COLO829 (cell line): ENCODE results near the gene PJA1.

Experiments
- DNase-seq: peaks from one replicate; pipeline ENCODE4 v3.0.0; 2012; ENCODE audit warnings: low spot score

PJA1 gene

DNA sequence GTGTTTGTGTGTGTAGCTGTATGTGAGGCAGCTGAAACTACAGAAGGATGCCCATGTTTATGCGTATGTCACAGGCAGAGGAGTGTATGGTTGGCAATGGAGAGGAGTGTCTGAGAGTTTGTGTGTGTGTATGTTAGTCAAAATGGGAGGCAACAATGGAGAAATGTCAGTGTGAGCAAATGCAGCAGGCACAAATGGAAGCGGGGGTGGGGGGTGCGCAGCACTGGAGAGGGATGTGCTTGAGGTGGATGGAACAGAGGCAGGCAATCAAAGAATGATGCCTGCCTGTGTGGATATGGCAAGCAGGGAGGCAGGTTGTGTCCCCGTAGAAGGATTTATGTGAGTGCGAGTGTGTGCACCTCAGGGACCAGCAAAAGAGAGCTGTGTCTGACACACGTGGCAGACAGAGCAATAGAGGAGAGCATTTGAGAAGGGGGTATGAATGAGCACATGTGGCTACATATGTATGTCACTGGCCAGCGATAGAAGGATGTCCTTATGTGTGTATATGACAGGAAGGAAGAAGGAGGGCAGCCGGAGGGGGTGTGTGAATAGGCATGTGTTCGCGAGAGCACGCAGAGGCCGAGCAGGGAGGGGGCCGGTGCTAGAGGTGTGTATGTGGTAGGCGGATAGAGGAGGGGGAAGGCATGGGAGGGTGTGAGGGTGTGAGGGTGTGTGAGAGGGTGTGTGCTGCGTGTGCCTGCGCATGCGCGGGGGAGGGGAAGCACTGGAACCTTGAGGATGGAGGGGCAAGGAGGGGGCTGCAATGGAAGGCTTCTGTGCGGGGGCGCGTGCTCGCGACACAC is 1.1 kb downstream of the PJA1 start:
- DNase-seq, result peak; percentile 14

DNA sequence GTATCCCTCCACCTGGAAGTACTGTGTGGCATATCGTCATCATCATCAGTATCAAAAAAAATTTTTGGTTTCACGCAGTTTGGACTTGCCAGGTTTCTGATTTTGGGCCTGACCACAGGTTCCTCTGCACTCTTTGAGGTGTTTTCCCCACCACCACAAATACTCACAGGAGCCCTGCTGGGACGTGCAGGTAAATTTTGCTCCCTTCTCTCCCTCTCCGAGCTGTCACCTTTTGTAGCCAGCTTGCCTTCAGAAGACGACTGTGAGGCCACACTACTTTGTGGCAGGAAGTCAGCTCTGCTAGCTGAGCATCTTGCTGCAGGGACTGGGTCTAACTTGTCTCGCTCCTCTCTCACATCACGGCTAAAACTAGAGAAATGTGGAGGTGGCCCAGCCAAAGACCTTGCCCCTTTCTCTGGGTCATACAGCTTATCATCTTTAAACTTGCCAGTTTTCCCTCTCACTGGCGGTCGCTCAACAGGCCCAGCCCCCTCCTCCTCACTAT is 2.8 kb downstream of the PJA1 start:
- no peak for DNase-seq

DNA sequence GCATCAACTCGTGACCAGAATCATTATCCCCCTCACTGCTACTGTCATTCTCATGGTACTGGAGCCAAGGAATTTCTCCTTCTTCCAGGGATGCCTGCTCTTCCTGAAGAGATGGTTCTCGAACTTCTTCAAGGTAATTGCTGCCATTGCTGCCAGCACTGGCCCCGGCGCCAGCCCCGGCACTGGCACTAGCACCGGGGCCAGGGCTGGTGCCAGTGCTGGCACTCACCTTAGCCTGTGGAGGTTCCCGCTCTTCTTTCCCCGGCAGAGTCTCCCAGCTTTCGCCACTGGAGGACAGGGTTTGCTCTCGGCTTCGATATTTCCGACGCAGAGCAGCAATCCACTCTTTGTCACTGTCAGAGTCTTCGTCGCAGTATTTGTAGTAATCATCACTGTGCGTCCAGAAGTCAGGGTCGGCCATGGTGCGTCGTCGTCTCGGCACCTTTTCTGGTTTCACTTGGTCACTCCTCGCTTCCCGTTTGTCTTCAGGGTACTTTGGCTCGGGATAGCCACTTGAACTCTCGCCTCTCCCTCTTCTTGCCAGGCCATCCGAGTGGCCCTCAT is 3.4 kb downstream of the PJA1 start:
- DNase-seq, result no peak

DNA sequence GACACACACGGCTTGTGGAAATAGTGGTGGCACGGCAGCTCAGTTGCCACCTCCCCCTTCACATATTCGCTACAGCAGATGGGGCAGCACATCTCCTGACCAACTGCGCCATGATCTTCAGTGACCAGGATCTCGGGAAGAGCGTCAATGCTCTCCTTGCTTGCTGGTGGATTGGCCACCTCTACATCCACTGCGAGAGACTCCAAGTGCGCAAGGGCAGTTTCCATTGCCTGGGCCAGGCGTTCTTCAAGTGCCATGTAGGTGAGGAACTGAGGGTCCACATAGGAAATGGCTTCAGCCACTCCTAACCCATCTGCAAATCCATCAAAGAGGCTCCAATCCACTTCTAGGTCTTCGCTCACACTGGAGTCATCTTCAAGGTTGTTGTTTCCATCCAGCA is 3.9 kb downstream of the PJA1 start:
- DNase-seq, result no peak

DNA sequence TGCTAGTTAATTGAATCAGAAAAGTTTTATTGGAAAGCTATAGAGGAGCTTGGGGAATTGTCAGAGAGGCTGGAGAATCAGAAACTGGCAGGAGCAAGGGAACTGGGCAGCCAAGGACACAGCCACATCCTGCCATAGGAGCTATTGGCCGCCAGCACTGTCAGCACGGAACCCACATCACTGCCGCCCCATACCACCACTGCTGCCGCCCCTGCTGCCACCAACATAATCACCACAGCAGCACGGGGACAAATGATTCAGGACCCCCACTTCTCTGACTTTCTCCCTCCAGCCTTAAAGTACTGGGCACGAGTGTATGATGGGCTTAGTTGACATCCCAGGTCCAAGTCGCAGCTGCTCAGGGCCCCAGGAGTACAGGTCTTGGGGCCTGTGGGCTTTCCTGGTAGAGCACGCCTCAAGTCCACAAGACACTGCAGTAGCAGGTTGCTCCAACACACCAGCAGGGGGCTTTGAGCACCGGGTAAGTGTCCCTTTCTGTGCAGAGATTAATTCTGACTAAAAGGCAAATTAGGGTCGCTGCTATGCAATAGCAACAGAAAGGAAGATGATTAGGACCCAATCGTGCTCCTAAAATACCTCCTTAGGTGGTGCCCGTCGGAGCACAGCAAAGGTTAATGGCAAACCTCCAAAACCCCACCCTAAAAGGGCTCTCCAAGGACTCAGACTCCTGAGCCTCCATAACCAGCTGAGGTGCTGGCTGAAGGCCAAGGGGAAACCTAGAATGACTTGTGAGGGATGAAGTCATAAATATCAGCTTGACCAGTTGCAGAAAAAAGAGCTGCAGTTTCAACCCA is 6.9 kb downstream of the PJA1 start:
- DNase-seq, result peak; percentile 44

DNA sequence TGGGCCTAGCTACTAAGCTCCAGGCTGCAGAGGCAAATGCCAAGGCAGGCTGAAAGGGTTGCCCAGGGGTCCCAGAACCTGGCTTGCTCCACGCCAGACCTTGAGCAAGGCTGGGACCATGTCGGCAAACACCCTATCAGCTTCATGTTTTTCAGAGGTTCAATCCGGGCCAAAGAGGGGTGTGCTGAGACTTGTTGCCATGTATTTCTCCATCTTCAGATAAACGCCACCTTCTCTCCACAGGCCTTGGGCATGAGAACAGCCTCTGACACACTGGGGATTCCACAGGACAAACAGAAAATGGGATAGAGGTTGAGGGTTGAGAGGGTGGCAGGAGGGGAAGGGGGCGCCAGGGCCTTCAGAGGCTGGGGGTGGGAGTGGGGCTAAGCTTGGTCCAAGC is 8.6 kb downstream of the PJA1 start:
- DNase-seq, result no peak

DNA sequence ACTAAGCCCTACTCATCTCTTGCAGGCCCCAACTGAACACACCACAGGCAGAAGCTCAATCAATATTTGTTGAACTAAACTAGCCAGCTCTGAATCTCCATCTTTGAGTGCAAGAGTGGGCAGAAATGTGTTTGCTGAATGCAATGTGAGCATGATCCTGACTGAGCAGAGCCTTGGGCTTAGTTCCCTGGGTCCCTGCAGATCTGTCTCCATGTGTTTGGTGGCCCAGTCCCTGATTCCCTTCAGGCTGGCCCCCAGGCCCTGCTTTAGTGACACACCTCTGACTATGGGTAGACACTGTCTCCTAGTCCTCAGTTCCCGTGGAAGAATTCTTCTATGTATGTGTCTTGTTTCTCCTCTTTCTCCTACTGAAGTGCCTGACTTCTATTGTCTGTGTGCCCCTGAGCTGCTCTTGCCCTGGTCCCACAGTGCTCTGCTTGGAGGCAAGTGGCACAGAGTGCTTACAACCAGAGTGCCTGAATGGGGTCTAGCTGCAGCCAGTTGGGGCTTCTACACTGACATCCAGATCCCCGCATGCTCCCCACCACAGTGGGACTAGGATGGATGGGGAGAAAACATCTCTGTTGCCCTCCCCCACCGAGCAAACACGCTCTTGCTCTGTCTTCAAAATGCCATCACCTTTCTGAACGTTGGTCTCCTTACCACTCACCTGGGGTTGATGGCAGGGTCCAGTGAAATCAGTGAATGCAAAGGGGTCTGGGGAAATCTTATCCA is 9.3 kb downstream of the PJA1 start:
- DNase-seq, result no peak

DNA sequence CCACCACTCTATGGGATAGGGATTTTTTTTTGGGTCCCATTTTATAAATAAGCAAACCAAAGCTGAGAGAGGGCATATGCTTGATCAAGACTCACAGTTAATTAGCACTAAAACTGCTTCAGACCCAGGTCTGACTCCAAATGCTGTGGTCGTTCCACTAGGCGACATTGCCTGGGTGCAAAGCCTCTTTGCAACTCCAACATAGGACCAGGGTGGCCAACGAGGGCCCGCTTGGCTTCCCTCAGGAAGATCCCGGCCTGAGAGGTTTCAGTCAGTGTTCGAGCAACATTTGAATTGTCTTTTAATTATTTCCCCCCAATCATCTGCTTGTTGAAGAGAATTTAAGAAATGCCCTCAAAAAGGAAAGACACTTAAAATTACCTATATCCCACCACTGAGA is 11.2 kb downstream of the PJA1 start:
- no peak for DNase-seq

DNA sequence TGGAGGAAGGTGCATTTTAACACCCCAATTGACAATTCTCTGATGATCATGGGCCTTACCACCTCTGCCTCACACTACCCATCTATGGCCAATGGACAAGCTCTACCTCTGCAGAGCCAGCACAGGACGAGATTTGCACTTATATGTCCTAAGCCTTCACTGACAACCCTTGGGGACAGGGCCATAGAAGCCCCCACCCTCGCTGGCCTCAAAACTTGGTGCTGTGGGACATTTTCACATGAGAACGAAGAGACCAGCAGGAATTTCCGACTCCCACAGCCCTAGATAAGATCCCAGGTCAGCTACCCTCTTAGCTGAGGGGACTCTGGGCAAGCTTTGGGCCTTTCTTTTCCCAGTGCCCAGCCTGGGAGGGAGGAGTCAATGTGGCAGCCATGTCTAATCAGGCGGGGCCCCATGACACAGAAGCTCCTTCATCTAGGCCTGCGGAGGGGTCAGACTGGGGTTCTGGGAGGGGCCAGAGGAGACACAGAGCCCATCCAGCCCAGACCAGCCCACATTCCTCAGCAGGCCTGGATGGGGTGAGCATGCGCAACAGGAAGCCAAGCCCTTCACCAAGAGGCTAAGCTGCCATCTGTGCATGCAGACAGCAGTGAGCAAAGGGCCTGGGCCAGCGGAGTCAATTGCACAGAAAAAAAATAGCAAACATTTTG is 12.1 kb downstream of the PJA1 start:
- peak; percentile 79 for DNase-seq

DNA sequence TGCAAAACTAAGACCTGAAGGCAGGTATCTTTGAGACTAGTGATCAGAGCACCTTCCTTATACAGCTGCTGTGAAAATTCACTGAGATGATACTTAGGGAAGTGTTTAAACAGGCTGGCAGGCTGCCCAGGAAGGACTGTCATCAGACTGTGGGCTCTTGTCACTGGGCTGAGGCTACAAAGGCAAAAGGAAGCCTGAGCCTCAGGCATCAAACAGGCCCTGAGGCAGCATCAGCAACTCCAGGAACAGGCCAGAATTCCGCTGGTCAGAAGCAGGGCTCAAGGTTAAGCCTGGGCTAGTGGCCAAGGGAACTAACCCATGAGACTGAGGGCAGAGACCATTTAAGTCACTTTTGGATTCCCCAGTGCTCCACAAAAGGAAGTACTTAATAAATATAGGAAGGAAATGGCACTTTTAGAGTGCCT is 12.8 kb downstream of the PJA1 start:
- DNase-seq, result no peak

DNA sequence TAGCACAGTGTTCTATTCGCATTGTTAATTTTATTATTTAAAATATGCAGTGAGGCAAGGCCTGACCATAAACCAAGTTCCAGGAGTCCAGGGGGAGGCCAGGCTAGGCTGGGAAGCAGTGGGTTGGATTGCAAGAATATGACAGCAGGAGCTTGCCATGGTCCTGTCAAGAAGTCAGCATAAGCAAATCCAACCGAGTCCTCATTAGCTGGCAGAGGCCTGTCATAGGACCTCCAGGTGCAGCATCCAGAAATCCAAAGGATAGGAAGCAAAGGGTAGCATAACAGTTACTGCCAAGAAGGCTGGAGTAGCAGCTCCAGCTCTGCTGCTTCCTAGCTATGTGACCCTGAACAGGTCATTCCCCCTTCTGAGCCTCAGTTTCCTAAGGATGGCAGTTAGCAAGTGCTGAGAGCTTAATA is 13.4 kb downstream of the PJA1 start:
- no peak for DNase-seq

DNA sequence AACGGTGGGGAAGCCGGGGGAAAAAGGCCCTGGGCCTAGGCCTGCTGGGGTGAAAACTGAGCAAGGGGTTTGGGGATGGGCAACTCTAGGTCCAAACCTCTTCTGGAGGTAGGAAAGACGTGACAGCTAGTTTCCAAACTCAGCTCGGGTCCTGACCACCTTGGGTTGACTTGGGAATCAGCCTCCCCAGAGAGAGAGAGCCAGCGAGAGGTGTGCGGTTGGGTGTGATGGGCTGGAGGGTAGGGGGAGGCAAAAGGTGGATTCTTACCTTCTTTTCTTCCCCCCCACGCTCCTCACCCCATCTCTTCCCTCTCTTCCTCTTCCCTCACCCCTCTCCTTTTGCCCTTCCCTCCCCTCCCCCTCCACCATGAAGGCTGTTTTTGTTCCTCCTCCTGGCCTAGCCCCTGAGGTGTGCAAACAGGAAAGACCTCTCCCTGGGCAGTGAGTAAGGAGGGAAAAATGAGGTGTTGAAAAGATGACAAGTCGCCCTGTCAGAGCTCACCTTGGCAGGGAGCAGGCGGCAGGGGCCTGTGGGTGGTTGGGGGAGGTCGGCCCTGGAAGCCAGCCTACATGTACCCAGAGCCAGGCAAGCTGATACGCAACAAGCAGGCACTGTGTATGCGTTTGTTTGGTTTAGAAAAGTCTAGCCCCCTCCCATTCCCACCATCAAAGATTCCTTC is 14.8 kb downstream of the PJA1 start:
- DNase-seq, result no peak

DNA sequence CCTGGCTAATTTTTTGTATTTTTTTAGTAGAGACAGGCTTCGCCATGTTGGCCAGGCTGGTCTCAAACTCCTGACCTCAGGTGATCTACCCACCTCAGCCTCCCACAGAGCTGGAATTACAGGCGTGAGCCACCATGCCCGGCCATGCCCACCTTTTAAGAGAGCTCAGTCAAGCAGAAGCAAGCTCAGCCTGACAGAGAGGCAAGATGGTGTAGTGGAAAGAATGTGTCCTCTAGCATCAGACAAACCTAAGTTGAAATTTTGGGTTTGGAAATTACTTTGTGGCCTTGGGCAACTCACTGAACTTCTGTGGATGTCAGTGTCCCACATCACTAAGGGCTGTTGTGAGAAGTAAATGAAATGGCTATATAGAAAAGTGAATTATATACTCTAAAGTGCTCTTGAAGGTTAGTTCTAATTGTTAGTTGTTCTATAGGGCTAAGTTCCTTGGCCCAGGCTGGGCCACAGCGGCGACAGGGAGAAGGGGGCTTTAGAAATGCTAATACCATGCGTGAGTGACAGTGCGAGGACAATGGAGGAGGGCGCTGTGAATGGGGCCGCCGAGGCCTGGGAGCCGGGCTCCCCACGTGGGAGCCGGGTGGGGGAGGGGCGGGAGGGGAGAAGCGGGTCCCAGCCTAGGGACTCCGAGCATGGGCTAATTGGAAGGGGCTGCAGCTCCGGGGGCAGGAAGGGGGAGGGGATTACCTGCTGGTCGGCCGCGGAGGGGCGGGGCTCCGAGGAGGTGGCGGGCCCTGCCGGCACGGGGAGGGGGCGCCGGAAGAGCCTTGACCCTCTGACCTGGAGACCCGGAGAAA is 15.6 kb downstream of the PJA1 start:
- no peak for DNase-seq

DNA sequence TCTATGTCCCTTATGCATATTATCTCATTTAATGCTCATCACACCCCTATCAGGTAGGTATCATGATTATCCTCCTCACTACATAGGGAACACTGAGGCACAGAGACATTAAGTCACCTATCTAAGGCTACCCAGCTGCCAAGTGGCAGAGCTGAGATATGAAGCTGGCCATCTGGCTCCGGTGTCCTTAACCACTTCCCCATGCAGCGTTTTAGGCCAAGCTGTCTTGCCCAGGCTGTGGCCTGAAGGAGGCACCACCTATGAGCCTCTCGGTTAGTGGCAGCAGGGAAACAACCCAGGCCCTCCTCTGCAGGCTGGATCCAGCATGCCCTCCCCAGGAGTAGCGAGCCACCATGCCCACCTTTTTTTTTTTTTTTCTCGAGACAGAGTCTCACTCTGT is 16.3 kb downstream of the PJA1 start:
- no peak for DNase-seq

DNA sequence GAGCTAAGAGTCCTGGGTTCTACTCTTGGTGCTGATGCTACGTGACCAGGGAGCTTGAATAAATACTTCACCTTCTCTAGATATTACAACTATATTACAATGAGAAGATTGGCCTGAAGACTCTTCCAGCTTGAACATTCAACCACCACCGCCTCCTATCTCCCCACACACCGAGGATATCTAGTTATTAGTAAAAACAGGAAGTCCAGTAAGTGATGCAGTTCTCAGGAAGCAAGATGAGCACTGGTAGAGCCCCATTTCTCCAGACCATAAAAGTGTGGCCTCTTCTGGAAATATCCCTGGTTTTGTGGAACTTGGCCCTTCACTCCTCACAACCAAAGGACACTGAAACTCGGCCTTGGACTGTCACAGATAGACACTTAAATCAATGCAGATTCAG is 18.5 kb downstream of the PJA1 start:
- DNase-seq, result no peak

DNA sequence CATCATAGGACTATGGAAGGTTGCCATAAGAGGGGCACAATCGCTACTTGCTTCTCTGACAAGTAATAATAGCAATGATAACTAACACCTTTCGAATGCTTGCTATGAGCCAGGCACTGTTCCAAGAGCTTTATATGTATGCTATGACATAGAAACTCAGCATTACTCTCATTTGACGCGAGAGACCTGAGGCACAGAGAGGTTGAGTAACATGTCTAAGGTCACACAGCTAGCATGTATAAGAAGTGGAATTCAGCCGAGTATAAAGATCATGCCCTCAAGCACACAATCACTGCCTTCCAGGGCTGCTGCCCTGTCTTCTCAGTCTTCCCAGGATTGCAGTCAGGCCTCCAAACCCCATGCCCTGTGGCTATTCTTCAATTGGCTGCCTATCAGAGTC is 19.5 kb downstream of the PJA1 start:
- DNase-seq, result no peak

DNA sequence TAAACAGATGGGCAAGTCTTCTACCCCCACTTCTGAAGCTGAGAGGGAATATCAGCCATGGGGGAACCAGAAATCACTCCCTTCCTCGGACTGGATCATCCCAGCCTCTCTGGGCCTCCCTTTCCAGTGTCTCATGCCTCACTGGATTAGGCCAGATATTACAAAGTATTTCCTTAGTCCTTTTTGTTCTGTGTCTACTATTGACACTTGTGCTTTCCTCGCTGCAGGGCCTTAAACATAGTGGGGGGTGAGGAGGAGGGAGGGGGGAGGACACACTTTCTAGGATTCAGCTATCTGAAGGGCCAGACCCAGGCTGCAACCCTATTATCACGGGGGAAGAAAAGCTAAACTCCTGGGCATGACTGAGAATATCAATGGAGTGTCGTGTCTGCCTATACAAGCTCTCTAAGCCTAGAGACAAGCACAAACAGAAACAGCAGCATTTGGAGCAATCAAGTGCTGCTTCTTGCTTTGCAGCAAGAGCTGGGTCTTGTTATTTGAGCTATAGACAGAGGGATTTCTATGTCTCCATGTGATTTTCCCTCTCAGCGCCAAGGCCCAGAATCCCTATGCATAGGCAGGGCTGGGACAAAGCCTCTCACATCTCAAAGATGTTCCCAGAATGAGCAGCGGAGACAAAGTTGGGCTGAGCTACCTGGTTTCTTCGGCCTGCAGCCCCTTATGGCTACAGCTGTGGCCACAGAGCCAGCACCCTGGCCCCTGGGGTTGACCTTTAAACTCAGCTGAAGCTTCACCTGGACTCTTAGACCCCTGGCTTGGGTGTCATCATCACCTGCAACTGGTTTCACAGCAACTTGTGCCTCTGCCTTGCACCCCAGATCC is 20.2 kb downstream of the PJA1 start:
- no peak for DNase-seq

DNA sequence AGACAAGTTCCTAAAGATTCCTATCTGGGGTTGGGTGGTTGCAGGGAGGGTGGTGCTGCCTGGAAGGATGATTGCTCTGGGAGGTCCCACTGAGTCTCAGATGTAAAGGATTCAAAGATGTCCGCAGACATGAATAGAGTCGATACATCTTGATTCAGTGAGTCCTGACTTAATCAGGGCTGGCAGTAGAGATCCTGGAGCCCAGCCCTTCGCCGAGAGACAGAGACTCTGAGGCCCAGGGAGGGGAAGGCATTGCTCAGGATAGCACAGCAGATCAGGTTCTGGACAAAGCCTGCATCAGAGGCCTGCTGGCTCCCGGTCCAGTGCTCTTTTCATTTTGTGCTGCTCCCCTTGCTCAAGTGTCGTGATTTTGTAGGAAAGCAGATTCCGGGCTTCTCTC is 21.7 kb downstream of the PJA1 start:
- no peak for DNase-seq

DNA sequence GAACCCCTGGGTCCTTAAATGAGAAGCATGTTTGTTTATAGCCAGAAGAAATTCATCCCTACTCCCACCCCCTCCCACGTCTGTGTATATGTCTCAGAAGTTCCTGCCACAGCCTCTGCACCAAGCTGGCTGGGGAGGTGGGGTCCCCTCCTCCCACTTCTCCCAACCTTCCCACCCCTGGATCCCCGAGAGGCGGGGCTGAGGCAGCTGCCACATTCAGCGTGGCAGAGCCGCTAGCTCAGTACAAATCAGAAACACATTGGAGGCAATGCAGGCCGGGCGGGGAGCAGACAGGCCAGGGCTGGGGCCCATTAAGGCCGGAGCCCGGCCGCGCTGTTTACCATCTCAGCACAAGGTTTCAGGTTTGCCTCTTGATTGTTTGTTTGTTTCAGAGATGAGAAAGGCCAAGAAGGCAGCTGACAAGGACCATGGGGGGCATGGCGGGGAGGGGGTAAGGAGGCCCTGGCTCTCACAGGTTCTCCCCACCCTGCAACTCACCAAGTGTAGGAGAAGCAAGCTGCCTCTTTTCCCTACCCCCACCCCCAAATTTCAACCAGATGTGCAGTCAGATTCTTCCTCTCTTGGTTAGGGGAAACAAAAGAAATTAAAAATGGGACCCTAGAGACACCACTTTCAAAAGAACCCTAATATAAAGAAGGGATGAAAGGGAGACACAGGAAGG is 22.3 kb downstream of the PJA1 start:
- no peak for DNase-seq
